ENCODE results near the gene SLC43A3. TPM values are rescaled to one million over a fixed set of nuclear protein-coding genes. Genes with fewer than 3 reads are reported as not detected.

The SLC43A3 gene
- total RNA-seq, 2 experiments from 2014 or later: 103 to 120 TPM

- no peaks in the 10 kb centered on the region for H3K4me1 Mint-ChIP-seq (ENCODE audit: low read depth)
- no peaks in the 10 kb centered on the region for H3K27me3 Mint-ChIP-seq (ENCODE audit: low read depth)
- no peak overlapping the region for H3K4me3 Mint-ChIP-seq
- no peak for ATAC-seq
- no peak for DNase-seq
- no peaks in the 10 kb centered on the region for H3K36me3 Mint-ChIP-seq (ENCODE audit: low read depth)
- ChIA-PET POLR2A (no interaction called here), CTCF (no interaction called here)
- no peak overlapping the region for H3K27ac Mint-ChIP-seq
- no peaks in the 10 kb centered on the region for H3K9me3 Mint-ChIP-seq (ENCODE audit: insufficient read depth)
Observed at GRCh38 chr11:57391539-57391938, 35.4 kb downstream of the SLC43A3 start.

DNA sequence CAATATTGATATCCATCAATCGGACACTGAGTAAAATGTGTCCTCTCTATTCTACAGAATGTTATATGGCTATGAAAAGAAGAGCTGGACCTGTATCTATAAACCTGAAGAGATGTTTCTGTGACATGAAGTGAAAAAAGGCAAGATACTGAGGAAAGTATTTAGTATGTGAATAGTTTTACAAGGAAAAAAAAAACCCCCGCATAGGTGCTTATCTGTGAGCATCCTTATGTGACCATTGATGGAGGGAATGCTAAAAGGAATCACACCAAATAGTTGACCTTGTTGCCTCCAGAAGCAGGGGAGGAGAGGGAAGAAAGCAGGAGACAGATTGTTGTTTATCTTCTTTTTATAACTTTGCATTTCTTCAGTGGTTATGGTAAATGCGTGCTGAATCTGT, 35.8 kb downstream of the SLC43A3 start:
- Mint-ChIP-seq H3K27ac (no peak overlapping the region), H3K27me3 (ENCODE audit: low read depth) (no peaks in the 10 kb centered on the region), H3K4me1 (ENCODE audit: low read depth) (no peaks in the 10 kb centered on the region), H3K4me3 (no peak overlapping the region), H3K36me3 (ENCODE audit: low read depth) (no peaks in the 10 kb centered on the region), H3K9me3 (ENCODE audit: insufficient read depth) (no peaks in the 10 kb centered on the region)
- ATAC-seq (no peak), DNase-seq (no peak)
- ChIA-PET CTCF (no interaction called here), POLR2A (no interaction called here)

DNA sequence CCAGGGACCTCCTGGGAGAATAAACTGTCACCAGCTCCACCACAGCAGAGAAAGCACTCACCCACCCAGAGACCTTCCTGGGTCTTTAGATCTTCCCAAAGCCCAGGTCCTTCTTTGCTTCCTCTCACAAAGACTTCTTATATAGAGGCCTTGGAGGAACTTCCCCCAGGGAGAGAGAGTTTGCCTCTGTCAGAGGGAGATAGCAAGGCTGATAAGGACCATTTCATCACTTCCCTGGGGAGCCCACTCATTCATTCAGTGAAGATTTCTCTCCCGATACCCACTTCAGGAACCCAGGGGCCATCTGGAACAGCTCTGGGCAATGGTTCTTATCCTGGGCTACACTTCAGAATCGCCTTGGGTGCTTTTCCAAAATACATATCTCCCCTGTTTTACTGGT, 36.4 kb downstream of the SLC43A3 start, which contains the start of gene PRG2:
TSS of gene PRG2 (minus strand) at position 116 of the 400 bp plus-strand sequence. CDS start 706 bp downstream, outside the sequence.
- H3K4me1 Mint-ChIP-seq (ENCODE audit: low read depth): no peaks in the 10 kb centered on the region
- CTCF ChIA-PET: no interaction called here
- H3K36me3 Mint-ChIP-seq (ENCODE audit: low read depth): no peaks in the 10 kb centered on the region
- DNase-seq (no peak), ATAC-seq (no peak)
- POLR2A ChIA-PET: no interaction called here
- no peaks in the 10 kb centered on the region for H3K9me3 Mint-ChIP-seq (ENCODE audit: insufficient read depth)
- H3K4me3 Mint-ChIP-seq: no peak within 1 kb of the TSS
- no peak within 1 kb of the TSS for H3K27ac Mint-ChIP-seq
- H3K27me3 Mint-ChIP-seq (ENCODE audit: low read depth): no peaks in the 10 kb centered on the region

DNA sequence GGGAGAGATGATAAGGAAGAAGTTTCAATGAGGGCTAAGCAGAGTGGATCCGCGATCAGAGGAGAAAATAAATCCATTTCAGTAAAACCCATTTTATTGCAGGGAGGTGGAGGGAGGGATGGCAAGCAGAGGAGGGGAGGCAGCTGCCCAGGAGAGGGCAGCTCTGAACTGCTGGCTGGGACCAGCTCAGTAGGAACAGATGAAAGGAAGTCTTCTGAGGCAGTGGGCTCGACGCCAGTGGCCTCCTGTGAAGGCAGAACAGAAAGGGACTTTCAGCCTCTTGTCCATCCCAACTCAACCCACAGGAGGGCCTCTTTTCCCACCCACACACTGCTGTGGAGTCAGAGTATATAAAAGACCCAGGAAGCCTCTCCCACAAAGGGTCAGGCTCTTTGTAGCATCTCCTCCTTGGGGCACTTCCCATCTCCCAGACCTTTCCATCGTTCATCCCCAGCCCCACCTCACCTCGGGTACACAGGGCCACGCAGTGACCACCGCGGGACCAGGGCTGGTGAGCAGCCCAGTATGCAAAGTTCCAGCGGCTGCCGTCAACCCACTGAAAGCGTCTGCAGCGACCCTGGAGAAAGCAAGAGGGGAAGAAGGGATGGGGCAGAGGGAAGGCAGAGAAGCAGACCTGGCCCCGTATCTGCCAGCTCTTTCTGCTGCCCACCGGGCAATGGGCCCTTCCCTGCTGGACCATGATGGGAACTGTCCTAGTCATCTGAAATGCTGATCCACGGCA, 39.5 kb downstream of the SLC43A3 start:
- ChIA-PET CTCF (interaction anchor here (0.6 to 2.2 kb wide), 2 partner anchors 37 to 71 kb away, joined by 3 to 6 read pairs; no protein-coding TSS in a partner anchor), POLR2A (no interaction called here)
- Mint-ChIP-seq H3K4me3 (no peak overlapping the region), H3K27me3 (ENCODE audit: low read depth) (peaks cover 6% of the 10 kb centered on the region), H3K27ac (no peak overlapping the region), H3K4me1 (ENCODE audit: low read depth) (no peaks in the 10 kb centered on the region), H3K36me3 (ENCODE audit: low read depth) (no peaks in the 10 kb centered on the region), H3K9me3 (ENCODE audit: insufficient read depth) (no peaks in the 10 kb centered on the region)
- ATAC-seq: no peak
- DNase-seq: no peak

DNA sequence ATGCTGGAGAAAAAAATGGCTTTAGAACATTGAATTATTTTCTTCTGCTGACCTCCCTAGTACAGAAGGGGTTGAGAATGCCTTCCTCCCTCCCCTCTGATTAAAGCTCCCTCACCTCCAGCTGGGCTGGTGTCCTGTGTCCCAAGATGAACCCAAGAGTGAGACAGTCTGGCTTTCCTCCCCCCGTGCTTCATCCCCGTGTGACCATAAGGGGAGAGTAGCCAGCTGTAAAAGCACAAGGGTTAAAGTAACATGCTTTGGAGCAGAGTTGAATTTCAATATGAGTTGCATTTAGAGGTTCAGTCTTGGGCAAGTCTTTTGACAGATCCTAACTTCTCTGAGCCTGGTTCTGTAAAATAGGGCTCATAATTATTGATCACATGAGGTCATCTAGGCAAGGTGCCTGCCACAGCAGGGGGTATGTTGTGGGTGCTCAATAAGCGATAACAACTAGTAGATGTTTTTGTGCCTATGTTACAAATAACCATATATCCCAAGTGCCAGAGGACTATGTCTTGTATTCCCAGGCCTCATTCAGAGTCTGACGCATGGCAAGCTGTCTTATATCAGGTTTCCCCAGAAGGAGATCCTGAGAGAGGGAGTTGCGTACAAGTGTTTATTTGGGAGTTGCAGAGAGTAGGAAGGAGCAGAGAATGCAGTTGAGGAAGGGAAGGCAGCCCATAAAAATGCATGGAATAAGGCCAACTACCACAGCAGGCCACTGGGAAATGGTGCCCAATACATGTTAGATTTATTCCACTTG, 40.6 kb downstream of the SLC43A3 start:
- ChIA-PET POLR2A (no interaction called here), CTCF (interaction anchor here (2.2 kb wide), 1 partner anchor 72 kb away, joined by 6 read pairs; no protein-coding TSS in a partner anchor)
- DNase-seq (no peak), ATAC-seq (no peak)
- no peak overlapping the region for H3K4me3 Mint-ChIP-seq
- H3K27me3 Mint-ChIP-seq (ENCODE audit: low read depth): peaks cover 6% of the 10 kb centered on the region
- H3K4me1 Mint-ChIP-seq (ENCODE audit: low read depth): no peaks in the 10 kb centered on the region
- H3K36me3 Mint-ChIP-seq (ENCODE audit: low read depth): no peaks in the 10 kb centered on the region
- H3K27ac Mint-ChIP-seq: no peak overlapping the region
- no peaks in the 10 kb centered on the region for H3K9me3 Mint-ChIP-seq (ENCODE audit: insufficient read depth)

GRCh38 chr11:57380975-57381374, 45.9 kb downstream of the SLC43A3 start, which contains the start of gene PRG3:
Gene PRG3 (minus strand): TSS chr11:57381150. CDS start chr11:57380708, 442 bp downstream.
- Mint-ChIP-seq H3K36me3 (ENCODE audit: low read depth) (no peaks in the 10 kb centered on the region), H3K27me3 (ENCODE audit: low read depth) (peaks cover 11% of the 10 kb centered on the region), H3K4me3 (no peak within 1 kb of the TSS), H3K27ac (no peak within 1 kb of the TSS), H3K4me1 (ENCODE audit: low read depth) (no peaks in the 10 kb centered on the region), H3K9me3 (ENCODE audit: insufficient read depth) (no peaks in the 10 kb centered on the region)
- ChIA-PET CTCF (no interaction called here), POLR2A (no interaction called here)
- no peak for ATAC-seq
- DNase-seq: no peak

DNA sequence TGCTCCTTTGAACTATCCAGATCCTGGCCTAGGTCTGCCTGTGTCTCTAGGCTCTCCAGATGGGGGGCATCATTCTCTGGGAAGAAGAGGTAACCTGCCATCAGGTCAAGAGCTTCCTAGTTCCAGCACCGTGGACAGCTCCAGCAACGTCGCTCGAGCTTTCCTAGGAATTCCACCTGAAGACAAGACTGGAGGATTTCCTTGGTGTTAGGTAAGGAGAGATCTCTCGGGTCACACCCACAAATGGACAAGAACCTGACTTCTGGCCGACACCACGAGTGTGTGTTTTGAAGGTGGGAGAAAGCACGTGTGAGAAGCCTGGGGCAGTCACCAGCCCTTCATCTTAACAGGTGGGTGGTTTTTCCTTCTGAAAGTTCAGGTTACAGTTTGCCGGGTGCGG, 47.2 kb downstream of the SLC43A3 start:
- ChIA-PET POLR2A (no interaction called here), CTCF (no interaction called here)
- Mint-ChIP-seq H3K9me3 (ENCODE audit: insufficient read depth) (no peaks in the 10 kb centered on the region), H3K27me3 (ENCODE audit: low read depth) (peaks cover 11% of the 10 kb centered on the region), H3K4me3 (no peak overlapping the region), H3K27ac (no peak overlapping the region), H3K4me1 (ENCODE audit: low read depth) (no peaks in the 10 kb centered on the region), H3K36me3 (ENCODE audit: low read depth) (no peaks in the 10 kb centered on the region)
- DNase-seq (peak; percentile 21), ATAC-seq (no peak)

- H3K4me3 Mint-ChIP-seq: no peak overlapping the region
- H3K27me3 Mint-ChIP-seq (ENCODE audit: low read depth): peaks cover 5% of the 10 kb centered on the region
- ATAC-seq: no peak
- ChIA-PET CTCF (interaction anchor here (1.1 kb wide), 1 partner anchor 32 kb away, joined by 3 read pairs; no protein-coding TSS in a partner anchor), POLR2A (no interaction called here)
- H3K27ac Mint-ChIP-seq: no peak overlapping the region
- DNase-seq: no peak
- H3K36me3 Mint-ChIP-seq (ENCODE audit: low read depth): no peaks in the 10 kb centered on the region
- no peaks in the 10 kb centered on the region for H3K9me3 Mint-ChIP-seq (ENCODE audit: insufficient read depth)
- no peaks in the 10 kb centered on the region for H3K4me1 Mint-ChIP-seq (ENCODE audit: low read depth)
Observed at GRCh38 chr11:57378186-57378585, 48.7 kb downstream of the SLC43A3 start.

GRCh38 chr11:57377107-57377506, 49.8 kb downstream of the SLC43A3 start:
- ChIA-PET CTCF (no interaction called here), POLR2A (interaction anchor here (0.7 kb wide), 1 partner anchor 267 kb away, joined by 3 read pairs; no protein-coding TSS in a partner anchor)
- no peak for ATAC-seq

GRCh38 chr11:57376095-57377090, 50.5 kb downstream of the SLC43A3 start:
- Mint-ChIP-seq H3K36me3 (ENCODE audit: low read depth) (no peaks in the 10 kb centered on the region), H3K27ac (no peak overlapping the region), H3K27me3 (ENCODE audit: low read depth) (peaks cover 5% of the 10 kb centered on the region), H3K9me3 (ENCODE audit: insufficient read depth) (no peaks in the 10 kb centered on the region), H3K4me1 (ENCODE audit: low read depth) (no peaks in the 10 kb centered on the region), H3K4me3 (no peak overlapping the region)
- DNase-seq (no peak), ATAC-seq (no peak)
- ChIA-PET CTCF (no interaction called here), POLR2A (interaction anchor here (0.7 kb wide), 1 partner anchor 268 kb away, joined by 3 read pairs; no protein-coding TSS in a partner anchor)

More at GRCh38 chr11:57377107-57377506, 49.8 kb downstream of the SLC43A3 start:
- no peaks in the 10 kb centered on the region for H3K9me3 Mint-ChIP-seq (ENCODE audit: insufficient read depth)
- H3K27me3 Mint-ChIP-seq (ENCODE audit: low read depth): peaks cover 5% of the 10 kb centered on the region
- DNase-seq: no peak
- H3K36me3 Mint-ChIP-seq (ENCODE audit: low read depth): no peaks in the 10 kb centered on the region
- no peaks in the 10 kb centered on the region for H3K4me1 Mint-ChIP-seq (ENCODE audit: low read depth)
- H3K27ac Mint-ChIP-seq: no peak overlapping the region
- no peak overlapping the region for H3K4me3 Mint-ChIP-seq

- no peaks in the 10 kb centered on the region for H3K9me3 Mint-ChIP-seq (ENCODE audit: insufficient read depth)
- no peak overlapping the region for H3K27ac Mint-ChIP-seq
- peaks cover 5% of the 10 kb centered on the region for H3K27me3 Mint-ChIP-seq (ENCODE audit: low read depth)
- CTCF ChIA-PET: no interaction called here
- DNase-seq (no peak), ATAC-seq (no peak)
- no peaks in the 10 kb centered on the region for H3K4me1 Mint-ChIP-seq (ENCODE audit: low read depth)
- H3K4me3 Mint-ChIP-seq: no peak overlapping the region
- H3K36me3 Mint-ChIP-seq (ENCODE audit: low read depth): no peaks in the 10 kb centered on the region
- POLR2A ChIA-PET: no interaction called here
Observed at GRCh38 chr11:57375490-57375889, 51.4 kb downstream of the SLC43A3 start.

Data from activated CD8-positive, alpha-beta T cell treated with anti-CD3 and anti-CD28 coated beads, Interleukin-2, amount 10 ng/mL, durations not matched to agents 7 days and 5 days (primary cell).